CMK (cell line): Measurements from ENCODE around the gene CLDN9.
A peak's percentile ranks its signal among the peaks of the same experiment; 100 is the strongest.

Source experiments
- DNase-seq: peaks from one replicate; pipeline ENCODE4 v3.0.0-alpha.2; 2010; ENCODE audit warnings: low read depth

CLDN9 gene

DNA sequence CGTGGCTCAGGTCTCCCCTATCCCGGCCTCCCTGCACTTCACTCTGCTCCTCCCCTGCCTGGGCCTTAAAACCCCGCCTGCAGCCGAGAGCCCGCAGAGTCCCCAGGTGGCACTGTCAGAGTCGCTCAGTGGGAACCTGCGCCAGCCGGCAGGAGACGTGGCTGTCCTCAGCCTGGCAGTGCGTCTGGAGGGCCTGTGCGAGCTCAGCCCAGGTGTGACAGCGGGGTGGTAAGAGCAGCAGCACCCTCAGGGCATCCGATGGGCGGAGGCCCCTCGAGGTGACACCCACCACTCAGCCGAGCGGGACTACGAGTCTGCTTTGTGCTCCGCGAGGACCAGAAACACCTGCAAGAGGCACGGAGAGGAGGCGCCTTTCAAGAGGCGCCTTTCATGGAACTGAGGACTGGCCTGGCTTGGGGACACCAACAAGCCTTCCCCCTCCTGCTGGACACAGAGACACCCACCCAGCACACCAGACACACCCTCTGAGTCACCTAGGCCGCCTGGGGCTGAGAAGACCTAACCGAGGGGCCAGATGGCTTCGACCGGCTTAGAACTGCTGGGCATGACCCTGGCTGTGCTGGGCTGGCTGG is at the start of gene CLDN9:
Gene CLDN9 (plus strand): TSS at position 96 of the 593 bp plus-strand sequence. CDS start 440 bp downstream, at position 536.
- no peak for DNase-seq

- DNase-seq = no peak
These were observed 49.5 kb upstream of the CLDN9 start for GRCh38 chr16:2963074-2963722.

GRCh38 chr16:2963723-2964474 is 48.8 kb upstream of the CLDN9 start, which contains the start of gene KREMEN2:
Gene KREMEN2, plus strand, starts transcription at chr16:2964275. Its CDS starts 246 bp downstream, at chr16:2964521.
- DNase-seq = no peak

GRCh38 chr16:2964475-2965336 is 48.0 kb upstream of the CLDN9 start:
- peak; percentile 67 for DNase-seq

DNA sequence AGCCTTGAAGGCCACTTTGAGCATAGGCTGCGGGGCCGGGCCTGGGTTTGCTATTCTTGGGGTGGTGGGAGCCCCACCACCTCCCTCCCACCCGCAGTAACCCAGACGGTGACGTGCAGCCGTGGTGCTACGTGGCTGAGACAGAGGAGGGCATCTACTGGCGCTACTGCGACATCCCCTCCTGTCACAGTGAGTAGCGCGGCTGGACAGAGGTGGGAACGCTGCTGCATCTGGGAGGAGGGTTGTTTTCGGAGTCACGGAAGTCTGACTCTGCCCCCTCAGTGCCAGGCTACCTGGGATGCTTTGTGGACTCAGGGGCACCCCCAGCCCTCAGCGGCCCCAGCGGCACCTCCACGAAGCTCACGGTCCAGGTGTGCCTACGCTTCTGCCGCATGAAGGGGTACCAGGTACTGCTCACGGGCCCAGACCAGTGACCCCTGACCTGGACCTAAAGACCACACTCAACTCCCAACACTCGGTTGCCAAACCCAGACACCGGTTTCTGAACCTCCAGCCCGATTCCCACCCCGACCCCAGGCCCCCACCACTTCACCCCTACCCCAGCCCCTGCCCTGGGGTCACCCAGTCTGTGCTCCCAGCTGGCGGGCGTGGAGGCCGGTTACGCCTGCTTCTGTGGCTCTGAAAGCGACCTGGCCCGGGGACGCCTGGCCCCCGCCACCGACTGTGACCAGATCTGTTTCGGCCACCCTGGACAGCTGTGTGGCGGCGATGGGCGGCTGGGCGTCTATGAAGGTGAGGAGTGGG is 46.5 kb upstream of the CLDN9 start:
- no peak for DNase-seq

DNA sequence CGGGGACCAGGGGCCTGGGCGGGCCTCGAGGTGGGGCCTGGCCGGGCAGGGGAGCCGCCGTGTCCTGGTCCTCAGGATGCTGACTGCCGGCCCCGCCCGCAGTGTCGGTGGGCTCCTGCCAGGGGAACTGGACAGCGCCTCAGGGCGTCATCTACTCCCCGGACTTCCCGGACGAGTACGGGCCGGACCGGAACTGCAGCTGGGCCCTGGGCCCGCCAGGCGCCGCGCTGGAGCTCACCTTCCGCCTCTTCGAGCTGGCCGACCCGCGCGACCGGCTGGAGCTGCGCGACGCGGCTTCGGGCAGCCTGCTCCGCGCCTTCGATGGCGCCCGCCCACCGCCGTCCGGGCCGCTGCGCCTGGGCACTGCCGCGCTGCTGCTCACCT is 45.9 kb upstream of the CLDN9 start:
- no peak for DNase-seq

DNA sequence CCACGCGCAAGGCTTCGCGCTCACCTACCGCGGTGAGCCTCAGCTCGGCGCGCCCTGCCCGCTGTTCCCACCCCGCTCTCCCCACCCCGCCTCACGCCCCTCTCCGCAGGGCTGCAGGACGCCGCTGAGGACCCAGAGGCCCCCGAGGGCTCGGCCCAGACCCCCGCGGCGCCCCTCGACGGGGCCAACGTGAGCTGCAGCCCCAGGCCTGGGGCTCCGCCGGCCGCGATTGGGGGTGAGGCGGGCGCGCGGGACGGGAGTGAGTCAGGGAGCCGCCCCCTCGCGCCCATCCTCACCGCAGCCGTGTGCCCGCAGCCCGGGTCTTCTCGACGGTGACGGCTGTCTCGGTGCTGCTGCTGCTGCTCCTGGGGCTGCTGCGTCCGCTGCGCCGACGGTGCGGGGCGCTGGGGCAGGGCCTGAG is 45.5 kb upstream of the CLDN9 start:
- no peak for DNase-seq

- no peak for DNase-seq
These were observed 45.0 kb upstream of the CLDN9 start for GRCh38 chr16:2967721-2968161.

- DNase-seq = no peak
These were observed 44.4 kb upstream of the CLDN9 start for GRCh38 chr16:2968368-2968737.

DNA sequence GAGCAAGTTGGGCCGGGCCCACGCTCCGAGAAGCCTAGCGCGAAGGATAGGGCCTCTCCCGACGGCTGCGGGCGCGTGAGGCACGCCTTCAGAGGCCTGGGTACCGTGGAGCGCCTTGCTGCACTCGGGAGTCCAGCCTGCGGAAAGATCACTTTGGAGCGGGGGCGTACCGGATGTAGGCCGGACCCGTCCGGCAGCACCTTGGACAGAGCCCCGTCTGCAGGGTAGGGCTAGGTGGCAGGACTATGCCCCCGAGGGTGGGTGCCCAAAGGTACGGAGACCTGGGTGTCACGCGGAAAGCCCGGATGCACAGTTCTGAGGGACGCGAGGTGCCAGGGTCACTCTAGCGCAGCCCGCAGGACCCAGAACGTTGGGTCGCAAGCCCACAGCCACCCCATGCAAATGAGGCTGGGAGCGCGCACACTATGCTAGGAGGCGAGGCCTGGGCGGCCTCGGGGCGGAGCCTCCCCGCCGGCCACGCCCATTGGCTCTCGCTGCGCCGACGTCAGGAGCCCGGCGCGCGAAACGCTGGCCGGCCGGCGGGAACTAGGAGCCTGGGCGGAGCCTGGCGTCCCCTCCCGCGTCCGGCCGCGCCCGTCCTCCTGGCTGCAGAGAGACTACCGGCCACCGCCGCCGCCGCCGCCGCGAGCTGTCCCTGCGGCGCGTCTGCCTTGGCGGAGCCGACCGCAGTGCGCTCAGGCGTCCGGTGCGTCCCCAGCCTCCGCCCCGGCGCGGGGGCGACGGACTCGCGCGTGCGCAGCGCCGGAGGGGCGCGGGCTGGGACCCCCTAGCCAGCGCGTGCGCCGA is 43.8 kb upstream of the CLDN9 start, which contains the start of gene PAQR4:
Gene PAQR4 (plus strand): TSS at position 611 of the 807 bp plus-strand sequence. CDS start 327 bp downstream, outside the sequence.
- peak; percentile 72 for DNase-seq

- DNase-seq = no peak
These were observed 42.9 kb upstream of the CLDN9 start for GRCh38 chr16:2969545-2970521.

GRCh38 chr16:2970563-2970962 is 42.2 kb upstream of the CLDN9 start:
- no peak for DNase-seq

DNA sequence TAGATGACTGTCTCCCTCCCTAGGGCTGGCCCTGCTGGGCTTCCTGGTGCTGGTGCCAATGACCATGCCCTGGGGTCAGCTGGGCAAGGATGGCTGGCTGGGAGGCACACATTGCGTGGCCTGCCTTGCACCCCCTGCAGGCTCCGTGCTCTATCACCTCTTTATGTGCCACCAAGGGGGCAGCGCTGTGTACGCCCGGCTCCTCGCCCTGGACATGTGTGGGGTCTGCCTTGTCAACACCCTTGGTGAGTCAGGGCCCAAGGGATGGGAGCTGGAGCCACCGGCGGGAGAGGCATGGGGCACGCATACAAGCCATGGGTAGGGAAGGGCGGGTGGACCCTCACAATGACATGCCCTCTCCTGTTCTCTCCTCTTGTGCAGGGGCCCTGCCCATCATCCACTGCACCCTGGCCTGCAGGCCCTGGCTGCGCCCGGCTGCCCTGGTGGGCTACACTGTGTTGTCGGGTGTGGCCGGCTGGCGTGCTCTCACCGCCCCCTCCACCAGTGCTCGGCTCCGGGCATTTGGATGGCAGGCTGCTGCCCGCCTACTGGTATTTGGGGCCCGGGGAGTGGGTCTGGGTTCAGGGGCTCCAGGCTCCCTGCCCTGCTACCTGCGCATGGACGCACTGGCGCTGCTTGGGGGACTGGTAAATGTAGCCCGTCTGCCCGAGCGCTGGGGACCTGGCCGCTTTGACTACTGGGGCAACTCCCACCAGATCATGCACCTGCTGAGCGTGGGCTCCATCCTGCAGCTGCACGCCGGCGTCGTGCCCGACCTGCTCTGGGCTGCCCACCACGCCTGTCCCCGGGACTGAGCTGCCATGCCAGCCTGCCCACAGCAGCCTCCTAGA is 41.4 kb upstream of the CLDN9 start:
- no peak for DNase-seq

- DNase-seq = no peak
These were observed 40.5 kb upstream of the CLDN9 start for GRCh38 chr16:2971985-2972784.

DNA sequence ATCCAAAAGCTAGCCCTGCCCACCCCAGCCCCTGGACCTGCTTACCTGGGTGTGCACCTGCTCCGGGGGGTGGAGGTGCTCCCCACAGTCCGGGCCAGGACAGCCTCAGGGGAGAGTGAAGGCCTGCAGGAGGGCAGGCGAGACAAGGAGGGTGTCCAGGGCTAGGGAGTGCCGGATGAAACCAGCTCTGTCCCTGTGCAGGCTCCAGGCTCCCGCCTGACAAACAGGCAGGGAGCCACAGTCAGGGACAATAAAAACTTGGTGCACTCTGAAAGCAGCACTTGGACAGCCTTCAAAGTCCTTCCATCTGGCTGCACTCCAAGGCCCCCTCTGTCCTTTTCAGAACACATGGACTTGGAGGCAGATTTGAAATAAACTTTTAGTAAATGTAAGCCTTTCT is 39.6 kb upstream of the CLDN9 start:
- DNase-seq = no peak

DNA sequence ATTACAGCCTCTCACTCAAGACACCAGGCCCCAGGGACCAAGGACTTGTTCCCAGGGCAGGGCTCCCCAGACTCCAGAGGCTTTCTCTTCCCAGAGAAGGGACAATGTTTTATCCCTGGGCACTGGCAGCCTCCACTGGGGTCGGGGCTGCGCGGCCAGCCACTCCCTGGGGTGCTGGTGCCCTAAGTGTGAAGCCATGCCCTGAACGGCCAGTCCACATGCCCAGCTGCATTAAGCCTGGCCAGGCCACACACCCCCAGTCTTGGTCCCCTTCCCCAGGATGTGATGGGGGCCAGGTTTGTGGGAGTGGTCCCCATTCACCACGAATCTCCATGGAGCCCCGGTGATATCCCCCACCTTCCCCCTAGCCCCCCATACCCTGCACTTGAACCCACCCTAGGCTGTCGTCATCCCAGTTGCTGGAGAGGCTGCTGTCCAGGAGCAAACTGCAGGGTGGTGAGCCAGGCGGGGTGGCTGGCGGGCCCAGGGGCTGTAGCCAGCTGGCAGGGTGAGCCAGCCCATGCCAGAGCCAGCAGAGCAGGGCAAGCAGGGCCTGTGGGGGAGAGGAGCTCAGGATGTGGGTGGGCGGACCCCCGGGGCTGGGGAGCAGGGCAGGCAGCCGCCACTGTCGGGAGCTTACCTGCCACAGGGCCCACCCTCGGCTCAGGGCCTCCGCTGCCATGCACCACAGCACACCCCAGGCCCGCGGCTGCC is 39.0 kb upstream of the CLDN9 start:
- no peak for DNase-seq
